ENCODE results near the gene CDIP1.

DNA sequence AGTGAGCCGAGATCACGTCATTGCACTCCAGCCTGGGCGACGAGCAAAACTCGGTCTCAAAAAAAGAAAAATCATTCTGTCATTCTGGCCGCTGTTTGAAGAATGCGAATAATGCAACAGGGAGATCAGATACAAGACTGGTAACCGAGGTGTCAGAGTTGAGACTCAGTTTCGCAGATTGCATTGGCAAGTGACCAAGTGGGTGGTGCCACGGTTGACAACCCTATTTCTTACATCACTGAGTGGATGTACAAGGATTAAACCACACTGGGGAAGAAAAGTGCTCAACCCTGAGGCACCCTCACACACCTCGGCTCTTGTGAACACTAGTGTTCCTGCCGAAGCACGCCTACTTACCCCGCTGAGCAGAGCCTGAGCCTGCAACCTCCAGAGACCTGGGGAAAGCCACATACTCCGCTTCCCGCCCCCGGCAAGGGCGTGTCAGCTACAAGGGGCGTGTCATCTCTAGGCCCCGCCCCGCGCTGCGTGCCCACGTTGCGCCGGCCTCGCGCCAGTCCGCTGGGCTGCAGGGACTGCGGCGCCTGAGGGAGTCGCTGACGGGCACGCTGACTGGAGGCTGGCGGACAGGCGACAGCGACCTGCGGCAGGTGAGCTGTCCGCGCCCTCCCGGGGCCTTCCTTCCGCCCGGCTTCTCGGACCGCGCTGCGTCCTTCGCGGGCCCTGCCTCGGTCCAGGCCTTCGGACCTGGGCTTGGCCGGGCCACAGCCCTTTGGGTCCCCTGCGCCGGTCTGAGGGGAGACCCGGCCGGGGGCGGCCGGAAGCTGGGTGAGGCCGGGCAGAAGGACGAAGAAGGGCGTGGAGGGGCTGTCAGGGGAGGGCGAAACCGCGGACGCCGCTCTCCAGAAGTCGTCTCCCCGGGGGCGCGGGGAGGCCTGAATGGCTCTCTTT, 62.4 kb downstream of the CDIP1 start, which contains the start of gene HMOX2:
- TF ChIP-seq, protein P1, sequence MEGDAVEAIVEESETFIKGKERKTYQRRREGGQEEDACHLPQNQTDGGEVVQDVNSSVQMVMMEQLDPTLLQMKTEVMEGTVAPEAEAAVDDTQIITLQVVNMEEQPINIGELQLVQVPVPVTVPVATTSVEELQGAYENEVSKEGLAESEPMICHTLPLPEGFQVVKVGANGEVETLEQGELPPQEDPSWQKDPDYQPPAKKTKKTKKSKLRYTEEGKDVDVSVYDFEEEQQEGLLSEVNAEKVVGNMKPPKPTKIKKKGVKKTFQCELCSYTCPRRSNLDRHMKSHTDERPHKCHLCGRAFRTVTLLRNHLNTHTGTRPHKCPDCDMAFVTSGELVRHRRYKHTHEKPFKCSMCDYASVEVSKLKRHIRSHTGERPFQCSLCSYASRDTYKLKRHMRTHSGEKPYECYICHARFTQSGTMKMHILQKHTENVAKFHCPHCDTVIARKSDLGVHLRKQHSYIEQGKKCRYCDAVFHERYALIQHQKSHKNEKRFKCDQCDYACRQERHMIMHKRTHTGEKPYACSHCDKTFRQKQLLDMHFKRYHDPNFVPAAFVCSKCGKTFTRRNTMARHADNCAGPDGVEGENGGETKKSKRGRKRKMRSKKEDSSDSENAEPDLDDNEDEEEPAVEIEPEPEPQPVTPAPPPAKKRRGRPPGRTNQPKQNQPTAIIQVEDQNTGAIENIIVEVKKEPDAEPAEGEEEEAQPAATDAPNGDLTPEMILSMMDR (conservative IDR thresholded peaks at IDR 0.05; ENCODE audit: low read length), result peak; percentile 38
- TF ChIP-seq EZH2phosphoT487 (IDR thresholded peaks at IDR 0.05; ENCODE audit: borderline replicate concordance), result no peak
